ENCODE data around the gene TUBE1. TPM values are rescaled to one million over a fixed set of nuclear protein-coding genes. Genes with fewer than 3 reads are reported as not detected.
"Not testable (repeated sequence)": the region's sequence is repeated elsewhere in the genome, so short reads cannot be mapped to it uniquely, and the experiment has no call there.

The TUBE1 gene
- total RNA-seq = 42.1 TPM

GRCh38 chr6:112087136-112087911, at the start of gene TUBE1, which contains the start of gene FAM229B:
TSS of gene TUBE1 (minus strand) at chr6:112087482. CDS start at chr6:112087434, 48 bp downstream.
TSS of gene FAM229B (plus strand) at chr6:112087591. CDS start at chr6:112099284, 11,693 bp downstream.
- DNase-seq = peak; percentile 89

- no peak for DNase-seq
Observed at GRCh38 chr6:112130878-112131277, 43.6 kb upstream of the TUBE1 start.

- no peak for DNase-seq
Observed at GRCh38 chr6:112128208-112128607, 40.9 kb upstream of the TUBE1 start.

- no peak for DNase-seq
Observed at GRCh38 chr6:112123982-112124381, 36.7 kb upstream of the TUBE1 start.

- DNase-seq = no peak
Observed at GRCh38 chr6:112122756-112123155, 35.5 kb upstream of the TUBE1 start.

- DNase-seq = no peak
Observed at GRCh38 chr6:112118034-112118433, 30.8 kb upstream of the TUBE1 start.

GRCh38 chr6:112117554-112117953, 30.3 kb upstream of the TUBE1 start:
- no peak for DNase-seq

- DNase-seq = no peak
Observed at GRCh38 chr6:112116221-112116620, 28.9 kb upstream of the TUBE1 start.

GRCh38 chr6:112114577-112115223, 27.4 kb upstream of the TUBE1 start:
- DNase-seq = no peak

- no peak for DNase-seq
Observed at GRCh38 chr6:112113918-112114317, 26.6 kb upstream of the TUBE1 start.

- no peak for DNase-seq
Observed at GRCh38 chr6:112113431-112113830, 26.1 kb upstream of the TUBE1 start.

- no peak for DNase-seq
Observed at GRCh38 chr6:112109262-112109661, 22.0 kb upstream of the TUBE1 start.

GRCh38 chr6:112106562-112106961, 19.3 kb upstream of the TUBE1 start:
- DNase-seq = no peak

GRCh38 chr6:112106026-112106425, 18.7 kb upstream of the TUBE1 start:
- DNase-seq = not testable (repeated sequence)

- no peak for DNase-seq
Observed at GRCh38 chr6:112100561-112100960, 13.3 kb upstream of the TUBE1 start.

GRCh38 chr6:112096901-112097300, 9.6 kb upstream of the TUBE1 start:
- DNase-seq = no peak

GRCh38 chr6:112087916-112088315, 634 bp upstream of the TUBE1 start:
- no peak for DNase-seq

- DNase-seq = no peak
Observed at GRCh38 chr6:112086744-112087135, 542 bp downstream of the TUBE1 start.

GRCh38 chr6:112085286-112086065, 1.8 kb downstream of the TUBE1 start:
- DNase-seq = no peak

- DNase-seq = no peak
Observed at GRCh38 chr6:112081569-112081968, 5.7 kb downstream of the TUBE1 start.

GRCh38 chr6:112066606-112067005, 20.7 kb downstream of the TUBE1 start:
- DNase-seq = no peak

- DNase-seq = no peak
Observed at GRCh38 chr6:112065426-112065986, 21.8 kb downstream of the TUBE1 start.

- no peak for DNase-seq
Observed at GRCh38 chr6:112062966-112063365, 24.3 kb downstream of the TUBE1 start.
